Activated CD8-positive, alpha-beta memory T cell treated with anti-CD3 and anti-CD28 coated beads for 24 hours (primary cell): Measurements from ENCODE around the gene ZNF407.
A peak's percentile ranks its signal among the peaks of the same experiment; 100 is the strongest.

Source experiments
- DNase-seq: peaks from one replicate; pipeline ENCODE4 v3.0.0-alpha.2; 2020

The ZNF407 gene

DNA sequence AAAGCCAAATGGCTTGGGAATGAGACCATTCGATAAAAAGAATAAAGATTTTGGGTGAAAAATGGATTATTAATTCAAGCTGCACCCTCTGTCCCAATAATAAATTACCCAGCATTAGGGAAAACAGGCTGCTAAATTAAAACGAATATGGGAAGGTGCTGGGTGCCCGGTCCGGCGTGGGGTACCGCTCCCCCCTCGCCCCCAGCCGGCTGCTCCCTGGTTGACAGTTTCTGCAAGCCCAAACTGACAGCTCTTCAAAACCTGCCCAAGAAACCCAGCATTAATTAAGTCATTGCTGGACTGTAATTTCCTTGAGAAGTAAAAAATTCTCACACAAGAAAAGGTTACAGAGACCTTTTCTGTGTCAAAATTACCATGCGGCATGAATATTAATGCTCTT lies 512.6 kb downstream of the ZNF407 start:
- DNase-seq, result no peak

GRCh38 chr18:75110846-75111415 lies 513.3 kb downstream of the ZNF407 start:
- DNase-seq, result peak; percentile 15

DNA sequence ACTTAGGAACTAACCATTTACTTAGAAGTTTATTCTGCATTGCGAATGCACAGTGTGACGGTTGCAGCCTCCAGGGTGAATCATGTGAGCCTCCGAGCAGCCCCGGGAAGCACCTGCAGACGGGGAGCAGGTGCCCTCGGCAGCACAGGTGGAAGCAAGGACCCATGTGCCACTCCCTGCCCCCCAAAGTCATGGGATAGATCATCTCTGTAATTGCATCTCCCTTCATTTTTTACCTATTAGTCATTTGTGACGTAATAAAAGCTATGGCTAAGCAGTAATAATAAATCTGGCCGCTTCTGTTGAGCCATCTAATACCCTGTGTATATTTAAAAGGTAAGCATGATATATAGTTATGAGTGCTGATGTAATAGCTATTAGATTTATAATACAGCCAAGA lies 514.1 kb downstream of the ZNF407 start:
- peak; percentile 28 for DNase-seq

- DNase-seq, result no peak
Observed at GRCh38 chr18:75112186-75113096, 514.8 kb downstream of the ZNF407 start.

DNA sequence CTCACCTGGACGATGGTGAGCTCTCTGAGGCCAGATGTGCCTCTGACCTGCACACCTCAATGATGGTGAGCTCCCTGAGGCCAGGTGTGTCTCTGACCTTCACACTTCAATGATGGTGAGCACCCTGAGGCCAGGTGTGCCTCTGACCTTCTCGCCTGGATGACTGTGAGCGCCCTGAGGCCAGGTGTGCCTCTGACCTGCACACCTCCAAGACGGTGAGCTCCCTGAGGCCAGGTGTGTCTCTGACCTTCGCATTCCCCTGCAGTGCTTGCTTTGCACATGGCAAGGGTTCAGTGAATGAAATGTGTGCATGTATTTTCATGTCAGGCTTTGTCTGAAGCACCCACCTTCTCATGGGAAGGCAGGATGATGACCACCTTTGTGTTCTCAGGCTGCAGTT lies 515.8 kb downstream of the ZNF407 start:
- peak; percentile 24 for DNase-seq

DNA sequence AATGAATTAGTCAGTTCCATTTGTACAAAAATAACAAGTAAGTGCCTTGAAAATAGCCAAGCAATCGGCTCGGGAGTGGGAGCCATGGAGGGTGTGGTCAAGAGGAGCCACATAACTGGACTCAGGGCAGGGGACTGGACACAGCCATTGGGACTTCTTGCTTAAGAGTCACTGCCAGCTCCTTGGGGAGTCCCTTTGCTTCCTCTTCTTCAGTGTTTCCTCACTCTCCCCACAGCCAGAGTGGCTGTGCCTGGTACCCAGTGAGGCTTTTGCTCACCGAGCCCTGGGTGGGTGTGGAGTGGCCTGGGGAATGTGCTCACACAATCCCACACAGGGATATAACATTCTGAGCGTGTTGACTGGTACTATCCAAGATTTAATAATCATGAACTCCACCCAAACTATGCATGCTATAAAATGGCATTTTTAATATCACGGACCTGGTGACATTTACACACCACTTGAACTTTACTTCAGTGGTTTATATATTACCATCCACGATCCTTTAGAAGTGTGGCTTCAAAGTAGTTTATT lies 516.6 kb downstream of the ZNF407 start:
- DNase-seq, result peak; percentile 19
